Measurements from ENCODE around the gene CDHR2.

DNA sequence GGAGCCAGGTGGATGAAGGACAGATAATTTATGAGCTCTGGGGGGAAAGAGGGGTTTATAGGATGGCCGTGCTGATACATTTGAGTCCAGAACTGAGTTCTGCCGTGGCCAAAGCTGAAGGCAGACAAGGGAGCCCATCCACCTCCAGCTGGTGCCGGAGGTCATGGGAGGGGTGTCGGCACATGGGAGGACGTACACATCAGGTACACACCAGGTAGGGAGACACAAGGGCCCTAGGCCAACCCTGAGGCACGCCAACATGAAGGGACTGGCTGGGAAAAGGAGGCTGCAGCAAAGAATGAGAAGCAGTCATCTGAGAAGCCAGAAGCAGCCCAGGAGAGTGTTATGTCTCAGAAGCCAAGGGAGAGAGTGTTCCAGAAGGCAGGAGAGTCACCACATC is 62.9 kb downstream of the CDHR2 start:
- TF ChIP-seq, protein P1, sequence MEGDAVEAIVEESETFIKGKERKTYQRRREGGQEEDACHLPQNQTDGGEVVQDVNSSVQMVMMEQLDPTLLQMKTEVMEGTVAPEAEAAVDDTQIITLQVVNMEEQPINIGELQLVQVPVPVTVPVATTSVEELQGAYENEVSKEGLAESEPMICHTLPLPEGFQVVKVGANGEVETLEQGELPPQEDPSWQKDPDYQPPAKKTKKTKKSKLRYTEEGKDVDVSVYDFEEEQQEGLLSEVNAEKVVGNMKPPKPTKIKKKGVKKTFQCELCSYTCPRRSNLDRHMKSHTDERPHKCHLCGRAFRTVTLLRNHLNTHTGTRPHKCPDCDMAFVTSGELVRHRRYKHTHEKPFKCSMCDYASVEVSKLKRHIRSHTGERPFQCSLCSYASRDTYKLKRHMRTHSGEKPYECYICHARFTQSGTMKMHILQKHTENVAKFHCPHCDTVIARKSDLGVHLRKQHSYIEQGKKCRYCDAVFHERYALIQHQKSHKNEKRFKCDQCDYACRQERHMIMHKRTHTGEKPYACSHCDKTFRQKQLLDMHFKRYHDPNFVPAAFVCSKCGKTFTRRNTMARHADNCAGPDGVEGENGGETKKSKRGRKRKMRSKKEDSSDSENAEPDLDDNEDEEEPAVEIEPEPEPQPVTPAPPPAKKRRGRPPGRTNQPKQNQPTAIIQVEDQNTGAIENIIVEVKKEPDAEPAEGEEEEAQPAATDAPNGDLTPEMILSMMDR (IDR thresholded peaks at IDR 0.05), result no peak
- TF ChIP-seq POLR2A (IDR thresholded peaks at IDR 0.05), result no peak

Measured in testis (tissue), 2 donors.